NCI-H524 treated with DMSO at 0.1 percent for 48 hours (cell line): ENCODE data around the gene SLC29A3.

Experiments
- DNase-seq: peaks from one replicate; lab custom pipeline; 2025; lab: John Stamatoyannopoulos, UW

The SLC29A3 gene

GRCh38 chr10:71301371-71301916 is 17.6 kb upstream of the SLC29A3 start:
- DNase-seq: no peak

DNA sequence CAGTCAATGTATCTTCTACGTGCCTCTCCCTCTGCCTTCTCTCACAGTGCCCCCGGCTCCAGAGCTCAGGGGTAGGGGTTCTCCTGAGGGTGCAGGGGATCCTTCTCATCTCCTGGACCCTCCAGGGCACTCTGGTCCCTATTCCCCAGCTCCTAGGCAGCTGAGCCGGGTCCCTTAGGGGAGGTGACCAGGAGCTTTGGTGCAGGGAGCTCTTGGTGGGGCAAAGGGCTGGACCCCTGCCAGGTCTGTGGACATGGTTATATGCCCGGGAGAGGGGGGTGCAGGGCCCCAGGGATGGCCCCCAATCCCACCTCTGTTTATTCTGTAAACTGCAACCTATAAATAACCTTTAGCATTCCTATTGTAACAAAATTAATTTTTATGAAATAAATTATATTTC is 16.6 kb upstream of the SLC29A3 start:
- DNase-seq: no peak

DNA sequence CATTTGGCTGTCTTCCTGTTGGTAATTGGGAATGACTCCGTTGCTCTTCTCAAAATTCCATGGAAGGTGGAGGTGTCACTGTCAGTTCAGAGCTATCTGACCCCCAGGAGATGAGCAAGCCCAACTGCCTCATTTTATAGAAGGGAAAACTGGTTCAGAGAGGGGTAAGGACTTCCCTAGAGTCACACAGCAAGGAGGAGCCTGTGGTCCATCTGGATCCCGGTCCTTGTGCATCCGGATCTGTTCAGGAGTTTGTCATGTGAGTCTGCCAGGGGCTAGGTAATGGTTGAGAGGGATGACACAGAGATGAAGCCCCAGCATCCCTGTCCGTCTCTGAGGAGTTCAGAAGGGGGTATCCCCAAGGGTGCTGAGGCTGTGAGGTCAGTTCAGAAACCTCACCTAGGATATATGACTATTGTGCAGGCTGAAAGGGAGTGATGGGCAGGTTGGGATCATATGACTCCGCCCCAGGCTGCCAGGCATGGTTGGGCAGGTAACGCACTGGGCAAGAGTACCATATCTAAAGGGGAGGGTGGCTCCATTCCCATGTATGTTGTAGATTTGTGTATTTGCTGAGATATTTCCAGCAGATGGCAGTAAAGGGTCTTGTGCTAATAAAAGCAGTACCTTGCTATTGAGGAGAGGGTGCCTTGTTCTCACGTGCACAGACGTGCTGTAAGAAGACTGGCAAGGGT is 16.0 kb upstream of the SLC29A3 start:
- DNase-seq: no peak

- no peak for DNase-seq
These were observed 15.5 kb upstream of the SLC29A3 start for GRCh38 chr10:71303569-71303907.

DNA sequence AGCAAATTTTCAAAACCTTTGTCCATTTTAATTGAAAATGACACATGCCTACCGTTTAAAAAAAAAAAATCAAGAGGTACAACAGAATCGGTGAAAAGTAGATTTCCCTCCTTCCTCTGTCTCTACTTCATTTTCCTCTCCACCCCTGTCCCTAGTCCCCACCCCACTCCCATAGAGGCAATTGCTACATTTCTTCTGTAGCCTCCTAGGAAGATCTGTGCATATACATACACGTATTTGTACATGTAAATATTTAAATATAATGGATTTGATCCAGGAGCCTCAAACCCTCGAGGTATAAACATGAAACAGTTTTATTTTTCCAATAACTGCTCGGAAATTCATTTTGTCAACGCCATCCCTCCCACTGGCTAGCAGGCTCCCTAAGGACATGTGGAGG is 14.1 kb upstream of the SLC29A3 start:
- no peak for DNase-seq

DNA sequence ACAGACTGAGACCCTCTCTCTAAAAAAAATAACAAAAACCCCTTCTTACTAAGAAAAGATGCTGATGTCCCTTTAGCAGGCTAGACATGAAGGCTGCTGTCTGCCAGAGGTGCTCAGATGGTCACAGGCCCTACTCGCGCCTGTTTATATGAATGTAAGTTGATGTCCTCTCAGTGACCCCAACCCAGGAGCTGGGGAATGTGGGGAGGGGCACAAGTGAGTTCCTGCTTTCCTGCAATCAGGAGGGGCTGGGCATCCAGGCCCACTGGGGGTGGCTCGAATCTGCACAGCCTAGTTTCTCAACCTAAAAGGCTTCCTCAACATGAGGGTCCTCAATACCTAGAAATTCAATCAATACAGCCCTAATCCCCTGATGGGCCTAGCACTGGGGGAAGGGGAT is 12.1 kb upstream of the SLC29A3 start:
- no peak for DNase-seq

DNA sequence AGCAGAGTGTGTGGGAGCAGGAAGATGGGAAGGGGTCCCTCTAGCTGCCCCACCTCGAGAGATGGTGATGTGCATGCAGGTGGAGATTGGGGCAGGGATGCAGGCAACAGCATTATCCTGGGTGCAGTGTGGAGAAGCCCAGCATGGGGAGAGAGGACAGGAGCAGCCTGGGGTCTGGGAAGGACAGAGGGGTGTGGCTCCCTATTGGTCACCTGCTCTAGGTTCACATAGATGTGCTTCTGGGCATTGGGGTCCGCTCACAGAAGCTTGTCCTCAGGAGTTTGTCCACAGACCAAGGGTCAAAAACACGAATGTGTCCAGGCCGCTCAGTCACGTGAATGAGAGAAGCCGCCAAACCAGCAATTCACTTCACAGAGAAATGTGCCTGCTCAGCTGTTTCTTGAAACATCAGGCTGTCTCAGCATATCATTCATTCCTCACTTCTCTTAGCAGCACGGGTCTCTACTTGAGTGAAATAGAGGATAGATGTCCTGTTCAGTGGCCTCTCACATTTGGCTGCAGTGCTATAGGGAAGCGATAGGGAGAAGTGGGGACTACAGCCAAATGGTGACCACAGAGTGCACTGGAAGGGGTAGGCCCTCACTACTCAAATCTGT is 11.5 kb upstream of the SLC29A3 start:
- DNase-seq: no peak

DNA sequence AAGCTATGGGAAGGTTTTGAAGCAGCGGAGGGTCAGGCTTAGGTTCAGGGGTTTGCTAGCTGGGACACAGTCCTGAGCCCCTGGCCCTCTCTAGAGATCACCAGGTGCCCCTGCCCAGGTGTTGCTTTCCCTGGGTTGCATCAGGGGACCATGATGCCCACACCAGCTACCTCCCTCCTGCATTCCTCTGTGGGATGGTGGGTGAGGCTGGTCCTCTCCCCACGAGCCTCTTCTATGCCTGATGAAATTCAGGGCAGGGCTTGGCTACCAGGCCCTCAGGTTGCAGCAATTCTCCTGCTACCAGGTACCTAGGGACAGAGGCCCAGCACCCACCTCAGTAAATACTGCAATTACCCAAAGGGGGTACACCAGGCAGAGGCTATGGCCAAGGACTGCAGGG is 10.8 kb upstream of the SLC29A3 start:
- no peak for DNase-seq

- no peak for DNase-seq
These were observed 10.1 kb upstream of the SLC29A3 start for GRCh38 chr10:71308985-71309384.

DNA sequence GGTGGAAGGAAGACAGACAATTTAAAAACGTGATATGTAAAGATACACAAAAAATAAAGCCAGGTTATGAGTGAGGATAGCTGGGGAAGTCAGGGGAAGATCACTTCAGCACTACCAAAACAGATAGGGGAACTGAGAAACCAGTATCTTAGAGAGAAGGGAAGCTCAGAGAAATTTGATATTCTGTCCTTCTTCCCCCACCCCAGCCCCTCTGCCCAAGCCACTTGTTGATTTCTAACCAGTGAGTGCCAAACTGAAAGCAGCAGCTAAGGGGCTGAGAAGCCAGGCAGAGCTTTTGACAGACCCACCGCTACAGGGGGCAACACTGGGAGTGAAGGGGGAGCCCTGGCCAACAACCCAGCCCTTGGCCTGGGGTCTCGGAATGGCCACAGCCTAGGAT is 9.1 kb upstream of the SLC29A3 start:
- no peak for DNase-seq

- DNase-seq: no peak
These were observed 6.8 kb upstream of the SLC29A3 start for GRCh38 chr10:71312220-71312619.

- DNase-seq: no peak
These were observed 6.0 kb upstream of the SLC29A3 start for GRCh38 chr10:71312811-71313789.

- no peak for DNase-seq
These were observed 4.9 kb upstream of the SLC29A3 start for GRCh38 chr10:71314028-71314693.

DNA sequence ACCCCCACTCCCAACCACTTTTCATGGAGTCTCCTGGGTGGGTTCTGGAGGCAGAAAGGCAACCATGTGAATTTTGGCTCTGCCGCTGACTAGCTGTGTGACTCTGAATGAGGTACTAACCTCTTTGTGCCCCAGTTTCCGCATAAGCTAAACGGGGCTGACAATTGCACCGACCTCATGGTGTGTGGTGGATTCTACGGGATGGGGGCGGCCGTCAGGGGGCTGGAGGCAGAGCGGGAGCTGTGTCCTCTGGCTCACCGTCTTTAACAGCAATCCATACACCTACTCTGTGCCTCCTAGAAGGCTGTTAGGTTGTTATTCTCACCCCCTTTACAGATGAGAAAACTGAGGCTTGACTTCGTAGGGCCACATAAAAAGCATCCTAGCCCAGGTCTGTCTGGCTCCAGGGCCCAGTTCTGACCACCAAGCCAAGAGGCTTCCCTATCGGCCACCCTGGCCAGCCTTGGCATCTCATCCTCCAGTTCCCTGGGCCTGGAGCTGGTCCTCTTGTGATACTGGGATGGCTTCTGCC is 4.3 kb upstream of the SLC29A3 start:
- no peak for DNase-seq

GRCh38 chr10:71316056-71316785 is 2.8 kb upstream of the SLC29A3 start:
- DNase-seq: no peak

DNA sequence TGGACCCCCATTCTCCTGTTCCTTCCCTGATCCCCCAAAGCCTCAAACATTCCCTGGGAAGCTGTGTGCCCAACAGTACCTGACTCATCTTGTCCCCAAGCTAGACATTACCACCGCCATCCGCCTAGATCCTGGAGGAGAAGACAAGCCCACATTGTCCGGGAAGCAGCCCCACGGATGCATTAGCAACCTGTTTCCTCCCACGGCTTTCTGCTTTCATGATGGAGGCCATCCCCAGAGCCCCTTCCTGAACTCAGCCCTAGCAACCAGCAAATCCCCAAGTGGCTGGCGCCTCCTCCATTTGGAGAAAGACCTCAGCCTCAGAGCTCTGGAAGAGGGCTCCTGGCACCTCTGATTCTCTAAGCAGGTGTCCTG is 2.3 kb upstream of the SLC29A3 start:
- no peak for DNase-seq

DNA sequence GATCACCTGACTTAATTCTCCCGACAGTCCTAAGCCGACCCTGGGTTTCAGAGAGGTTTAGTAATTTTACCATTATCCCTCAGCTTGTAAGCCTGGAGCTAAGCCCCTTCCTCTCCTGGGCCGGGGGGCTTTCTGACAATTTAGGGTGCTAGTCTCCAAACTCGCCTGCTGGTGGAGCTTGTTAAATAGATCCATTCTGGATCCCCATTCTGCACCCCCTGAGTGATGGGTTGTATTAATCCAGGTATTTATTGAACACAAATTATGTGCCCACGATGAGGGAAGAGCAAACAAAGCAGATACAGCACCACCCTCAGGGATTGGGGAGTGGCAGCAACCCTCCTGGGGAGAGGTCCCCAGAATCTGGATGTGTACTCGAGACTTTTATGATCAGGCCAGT is 1.3 kb upstream of the SLC29A3 start:
- no peak for DNase-seq

GRCh38 chr10:71319800-71320392 is 837 bp downstream of the SLC29A3 start:
- DNase-seq: no peak

DNA sequence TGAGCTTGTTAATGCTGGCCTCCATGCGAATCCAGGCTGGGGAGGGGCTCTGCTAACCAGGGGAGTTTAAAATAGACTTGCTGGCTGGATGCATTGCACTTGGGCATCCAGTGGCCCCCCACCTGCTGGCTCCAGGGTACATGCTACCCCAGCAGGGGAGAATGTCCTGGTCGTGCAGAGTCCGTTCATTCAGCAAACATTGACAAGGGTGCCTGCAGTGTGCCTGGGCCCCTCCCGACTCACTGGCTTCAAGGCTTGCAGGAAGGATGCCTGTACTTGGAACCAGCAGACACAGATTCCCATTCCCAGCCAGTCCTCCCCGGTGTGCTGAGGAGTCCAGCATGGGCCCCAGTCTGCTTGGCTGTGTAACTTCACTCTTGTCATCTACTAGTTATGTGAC is 1.5 kb downstream of the SLC29A3 start:
- DNase-seq: no peak

DNA sequence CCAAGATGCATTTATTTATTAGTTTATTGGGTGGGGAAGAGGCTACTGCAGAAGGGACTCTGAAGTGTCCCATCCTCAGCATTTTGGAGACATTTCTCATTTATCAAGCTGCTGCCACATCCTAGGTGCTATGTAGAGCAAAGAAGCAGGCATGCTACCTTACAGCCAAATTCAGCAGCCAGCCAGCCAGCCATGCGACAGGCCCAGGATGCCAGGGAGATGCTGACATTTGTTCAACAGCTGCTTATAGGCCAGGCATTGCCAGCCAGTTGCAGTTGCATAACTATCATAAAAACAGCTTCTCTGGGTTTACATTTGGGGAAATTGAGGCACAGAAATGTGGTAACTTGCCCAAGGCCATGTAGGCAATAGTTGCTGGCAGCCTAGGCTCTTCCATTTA is 2.3 kb downstream of the SLC29A3 start:
- DNase-seq: no peak

GRCh38 chr10:71323407-71323806 is 4.3 kb downstream of the SLC29A3 start:
- DNase-seq: no peak
